CD4-positive, alpha-beta T cell treated with Interleukin-12 subunit alpha and Interleukin-12 subunit beta, for 1 hour (primary cell): ENCODE measurements around the gene LIPC.
A peak's percentile ranks its signal among the peaks of the same experiment; 100 is the strongest.

Experiments
- DNase-seq: peaks from one replicate; pipeline ENCODE4 v3.0.0-alpha.2; 2020

The LIPC gene

GRCh38 chr15:58437531-58438105 lies 5.8 kb downstream of the LIPC start:
- DNase-seq = no peak

- no peak for DNase-seq
Observed at GRCh38 chr15:58438111-58438510, 6.3 kb downstream of the LIPC start.

- peak; percentile 44 for DNase-seq
Observed at GRCh38 chr15:58438956-58439355, 7.2 kb downstream of the LIPC start.

- no peak for DNase-seq
Observed at GRCh38 chr15:58440158-58440910, 8.5 kb downstream of the LIPC start.

- DNase-seq = no peak
Observed at GRCh38 chr15:58440922-58441321, 9.1 kb downstream of the LIPC start.

- DNase-seq = no peak
Observed at GRCh38 chr15:58441376-58442070, 9.7 kb downstream of the LIPC start.

GRCh38 chr15:58442122-58442521 lies 10.3 kb downstream of the LIPC start:
- DNase-seq = no peak

GRCh38 chr15:58443308-58443707 lies 11.5 kb downstream of the LIPC start:
- DNase-seq = no peak

- no peak for DNase-seq
Observed at GRCh38 chr15:58444056-58444455, 12.3 kb downstream of the LIPC start.

GRCh38 chr15:58444658-58445332 lies 13.0 kb downstream of the LIPC start:
- DNase-seq = no peak

GRCh38 chr15:58445865-58446264 lies 14.1 kb downstream of the LIPC start:
- no peak for DNase-seq

- no peak for DNase-seq
Observed at GRCh38 chr15:58446521-58446920, 14.7 kb downstream of the LIPC start.

GRCh38 chr15:58447271-58448010 lies 15.7 kb downstream of the LIPC start:
- DNase-seq = no peak

GRCh38 chr15:58448331-58448730 lies 16.5 kb downstream of the LIPC start:
- DNase-seq = no peak

GRCh38 chr15:58448906-58449305 lies 17.1 kb downstream of the LIPC start:
- DNase-seq = no peak

- DNase-seq = no peak
Observed at GRCh38 chr15:58451826-58452225, 20.0 kb downstream of the LIPC start.

GRCh38 chr15:58452775-58453174 lies 21.0 kb downstream of the LIPC start:
- DNase-seq = no peak

- no peak for DNase-seq
Observed at GRCh38 chr15:58453931-58454793, 22.4 kb downstream of the LIPC start.

GRCh38 chr15:58454950-58455401 lies 23.2 kb downstream of the LIPC start:
- DNase-seq = no peak

GRCh38 chr15:58457466-58457965 lies 25.7 kb downstream of the LIPC start:
- no peak for DNase-seq

GRCh38 chr15:58458076-58458475 lies 26.3 kb downstream of the LIPC start:
- DNase-seq = no peak

GRCh38 chr15:58459045-58459444 lies 27.3 kb downstream of the LIPC start:
- DNase-seq = no peak
